Kidney epithelial cell (primary cell): ENCODE measurements around the gene MMP20. TPM values are rescaled to one million over a fixed set of nuclear protein-coding genes. Genes with fewer than 3 reads are reported as not detected.
A peak's percentile ranks its signal among the peaks of the same experiment; 100 is the strongest.

Source experiments
- DNase-seq: peaks from one replicate; pipeline ENCODE4 v3.0.0-alpha.2; 2010; ENCODE audit warnings: low read depth
- H3K27me3 ChIP-seq: 2 replicates; pipeline ENCODE4 v1.6.0; 2011; ENCODE audit warnings: low read length; ENCODE audit not compliant: control insufficient read depth, insufficient read depth
- H3K36me3 ChIP-seq: 2 replicates; pipeline ENCODE4 v1.5.1; 2011; ENCODE audit warnings: low read length; ENCODE audit not compliant: control insufficient read depth, insufficient read depth
- H3K4me3 ChIP-seq: 2 replicates; pipeline ENCODE4 v1.5.1; 2011; ENCODE audit warnings: low read depth, mild to moderate bottlenecking, control low read depth, low read length
- total RNA-seq: library from RNA; depleted of rRNA; stranded (reverse); fragments of >200 nt; gene quantifications from 2 replicates; pipeline ENCODE4 v1.2.3, GENCODE V29; 2015
- TF ChIP-seq, protein P1 (sequence below): IDR thresholded peaks from 2 replicates; pipeline ENCODE4 v1.5.1; 2011; ENCODE audit warnings: mild to moderate bottlenecking, moderate library complexity, low read length, control low read depth, inconsistent platforms; ENCODE audit not compliant: insufficient read depth, poor library complexity, severe bottlenecking

MMP20 gene
- total RNA-seq, 1 donor from 2014 or later: not detected

GRCh38 chr11:102604875-102605274 lies 20.3 kb downstream of the MMP20 start:
- no peak for DNase-seq
- H3K27me3 ChIP-seq: no peaks in the 10 kb centered on the region
- TF ChIP-seq, protein P1, sequence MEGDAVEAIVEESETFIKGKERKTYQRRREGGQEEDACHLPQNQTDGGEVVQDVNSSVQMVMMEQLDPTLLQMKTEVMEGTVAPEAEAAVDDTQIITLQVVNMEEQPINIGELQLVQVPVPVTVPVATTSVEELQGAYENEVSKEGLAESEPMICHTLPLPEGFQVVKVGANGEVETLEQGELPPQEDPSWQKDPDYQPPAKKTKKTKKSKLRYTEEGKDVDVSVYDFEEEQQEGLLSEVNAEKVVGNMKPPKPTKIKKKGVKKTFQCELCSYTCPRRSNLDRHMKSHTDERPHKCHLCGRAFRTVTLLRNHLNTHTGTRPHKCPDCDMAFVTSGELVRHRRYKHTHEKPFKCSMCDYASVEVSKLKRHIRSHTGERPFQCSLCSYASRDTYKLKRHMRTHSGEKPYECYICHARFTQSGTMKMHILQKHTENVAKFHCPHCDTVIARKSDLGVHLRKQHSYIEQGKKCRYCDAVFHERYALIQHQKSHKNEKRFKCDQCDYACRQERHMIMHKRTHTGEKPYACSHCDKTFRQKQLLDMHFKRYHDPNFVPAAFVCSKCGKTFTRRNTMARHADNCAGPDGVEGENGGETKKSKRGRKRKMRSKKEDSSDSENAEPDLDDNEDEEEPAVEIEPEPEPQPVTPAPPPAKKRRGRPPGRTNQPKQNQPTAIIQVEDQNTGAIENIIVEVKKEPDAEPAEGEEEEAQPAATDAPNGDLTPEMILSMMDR: no peak
- no peak overlapping the region for H3K4me3 ChIP-seq
- H3K36me3 ChIP-seq: no peaks in the 10 kb centered on the region

DNA sequence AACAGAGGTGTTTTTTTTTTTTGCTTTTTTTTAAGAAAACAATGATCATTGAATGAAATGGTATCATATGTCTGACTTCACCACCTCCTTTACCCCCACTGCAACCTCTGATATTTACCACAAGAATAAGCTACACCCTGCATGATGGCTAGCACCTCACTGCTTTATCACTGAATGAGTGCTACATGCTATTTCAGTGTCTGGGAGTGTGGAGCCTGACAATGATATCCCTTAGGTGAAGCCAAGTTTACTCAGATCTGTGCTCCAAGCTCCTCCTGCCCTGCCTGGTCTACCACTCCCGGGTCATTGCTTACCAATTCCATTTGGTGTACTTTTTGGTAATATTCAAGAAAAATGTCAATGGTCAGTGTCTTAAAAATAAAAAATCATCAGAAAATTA lies 21.1 kb downstream of the MMP20 start:
- Histone ChIP-seq H3K27me3 (no peaks in the 10 kb centered on the region), H3K36me3 (no peaks in the 10 kb centered on the region), H3K4me3 (no peak overlapping the region)
- DNase-seq: no peak
- TF ChIP-seq, protein P1: no peak

DNA sequence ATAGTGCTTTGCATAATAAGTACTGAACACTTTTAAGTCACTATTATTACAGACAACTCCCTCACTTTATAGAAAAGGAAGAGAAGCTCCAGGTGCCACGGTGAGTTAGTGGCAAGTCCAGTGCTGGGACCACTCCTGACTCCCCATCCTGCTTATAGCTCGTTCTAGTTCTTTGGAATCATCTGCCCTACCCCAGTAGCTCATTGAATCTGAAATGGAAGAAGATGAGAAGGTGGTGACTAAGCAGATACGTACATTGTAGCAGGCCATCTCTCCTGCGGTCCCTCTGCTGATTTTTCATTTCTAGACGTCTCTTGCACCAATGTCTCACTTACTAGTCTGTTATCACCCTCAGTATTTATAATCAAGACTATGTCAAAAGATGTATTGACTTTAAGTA lies 21.6 kb downstream of the MMP20 start:
- DNase-seq: no peak
- Histone ChIP-seq H3K4me3 (no peak overlapping the region), H3K36me3 (no peaks in the 10 kb centered on the region), H3K27me3 (no peaks in the 10 kb centered on the region)
- TF ChIP-seq, protein P1: no peak

DNA sequence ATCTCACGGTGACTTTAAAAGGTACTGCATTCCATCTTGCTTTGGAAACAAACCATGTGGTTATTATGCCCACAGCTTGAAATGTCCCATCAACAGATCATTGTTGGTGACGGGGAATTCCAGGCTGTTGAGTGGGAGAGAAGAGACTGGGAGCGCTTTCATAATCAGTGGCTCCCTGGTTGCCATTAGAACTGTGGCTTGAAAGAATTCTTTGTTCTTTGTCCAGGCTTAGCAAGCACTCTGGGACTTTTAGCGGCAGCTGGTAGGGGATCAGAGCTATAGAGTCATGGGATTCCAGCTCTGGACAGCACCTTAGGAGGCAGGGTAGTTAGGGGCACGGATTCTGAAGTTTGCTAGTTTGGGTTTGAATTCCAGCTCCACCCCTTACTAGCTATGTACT lies 22.0 kb downstream of the MMP20 start:
- H3K36me3 ChIP-seq: no peaks in the 10 kb centered on the region
- no peak overlapping the region for H3K4me3 ChIP-seq
- peak; percentile 81 for DNase-seq
- TF ChIP-seq, protein P1: no peak
- no peaks in the 10 kb centered on the region for H3K27me3 ChIP-seq

GRCh38 chr11:102600666-102601065 lies 24.5 kb downstream of the MMP20 start:
- TF ChIP-seq, protein P1: no peak
- Histone ChIP-seq H3K4me3 (no peak overlapping the region), H3K27me3 (no peaks in the 10 kb centered on the region), H3K36me3 (no peaks in the 10 kb centered on the region)
- no peak for DNase-seq

- DNase-seq: peak; percentile 97
- TF ChIP-seq, protein P1: no peak
- no peak overlapping the region for H3K4me3 ChIP-seq
- H3K27me3 ChIP-seq: no peaks in the 10 kb centered on the region
- no peaks in the 10 kb centered on the region for H3K36me3 ChIP-seq
Observed at GRCh38 chr11:102599642-102600261, 25.4 kb downstream of the MMP20 start.
